Panc1 (cell line): ENCODE results near the gene EYS. TPM values are rescaled to one million over a fixed set of nuclear protein-coding genes. Genes with fewer than 3 reads are reported as not detected.

Experiments
- ATAC-seq: fragments of 200-7000 bp; cut with Tn5 transposase; 2 replicates; pipeline ENCODE4 v1.9.1; 2020; ENCODE audit warnings: mild to moderate bottlenecking, moderate library complexity
- BruUV-seq: library from RNA; stranded (reverse); fragments of 400-500 nt; replicated peaks from 2 replicates; lab custom pipeline; 2021; lab: Mats Ljungman, UMichigan
- CTCF ChIA-PET: fragments of 300-600 bp; sonication (Branson Sonifier 250); formaldehyde crosslinking; loops from one replicate; lab custom pipeline; 2022; ENCODE audit warnings: antibody characterized with exemption; lab: Charles Lee
- POLR2A ChIA-PET: fragments of 300-600 bp; sonication (Branson Sonifier 250); formaldehyde crosslinking; loops from one replicate; lab custom pipeline; 2022; ENCODE audit warnings: antibody characterized with exemption; lab: Charles Lee
- DNase-seq: peaks from one replicate; pipeline ENCODE4 v3.0.0-alpha.2; 2010; ENCODE audit warnings: low read depth, low spot score
- H3K27ac ChIP-seq: 2 replicates; pipeline ENCODE4 v1.5.1; 2011; ENCODE audit warnings: mild to moderate bottlenecking, low read length, inconsistent platforms
- H3K27me3 ChIP-seq: fragments of 200-500 bp; sonication (Bioruptor generic); 2 replicates; pipeline ENCODE4 v1.6.0; 2014; ENCODE audit warnings: low read length, inconsistent platforms; ENCODE audit not compliant: control insufficient read depth, insufficient read depth
- H3K36me3 ChIP-seq: fragments of 200-500 bp; sonication (Bioruptor generic); 2 replicates; pipeline ENCODE4 v1.5.1; 2014; ENCODE audit warnings: inconsistent platforms, mild to moderate bottlenecking, low read length, moderate library complexity; ENCODE audit not compliant: control insufficient read depth, insufficient read depth
- H3K4me1 ChIP-seq: 2 replicates; pipeline ENCODE4 v1.5.1; 2011; ENCODE audit warnings: inconsistent platforms, mild to moderate bottlenecking, low read length, moderate library complexity; ENCODE audit not compliant: control insufficient read depth, insufficient read depth
- H3K4me3 ChIP-seq, 2 experiments: 2 replicates each; pipeline ENCODE4 v1.5.1; 2011 to 2012; ENCODE audit warnings: low read depth in 2 of 2, low read length in 2 of 2, mild to moderate bottlenecking in 2 of 2, inconsistent platforms in 1 of 2, moderate library complexity in 1 of 2
- H3K9me3 ChIP-seq: fragments of 200-500 bp; sonication (Bioruptor generic); 2 replicates; pipeline ENCODE4 v1.5.1; 2014; ENCODE audit warnings: low read depth, mild to moderate bottlenecking, inconsistent platforms, low read length, moderate library complexity; ENCODE audit not compliant: control insufficient read depth, insufficient read depth
- POLR2AphosphoS5 ChIP-seq: IDR thresholded peaks from 2 replicates; pipeline ENCODE4 v1.6.1; 2012; ENCODE audit warnings: mild to moderate bottlenecking, low read depth, low read length, moderate library complexity
- SIN3A ChIP-seq: IDR thresholded peaks from 2 replicates; pipeline ENCODE4 v1.6.1; 2012; ENCODE audit warnings: low read depth, mild to moderate bottlenecking, low read length, moderate library complexity, borderline replicate concordance; ENCODE audit not compliant: insufficient read depth
- TCF7L2 ChIP-seq: IDR thresholded peaks from 2 replicates; pipeline ENCODE4 v1.6.1; 2011; ENCODE audit warnings: mild to moderate bottlenecking, low read depth, low read length, inconsistent platforms
- in situ Hi-C: cut with HindIII; loops from 2 replicates; pipeline ENCODE4 v1.10.0; 2016; ENCODE audit warnings: low sequenced_read_pairs, low pct_unique_long_range_greater_than_20kb
- intact Hi-C: fragments of 100-400 bp; cut with micrococcal nuclease; formaldehyde crosslinking; loops from one replicate; pipeline ENCODE4 v1.10.0; 2022; ENCODE audit not compliant: unreplicated experiment
- total RNA-seq: library from RNA; stranded (reverse); gene quantifications from one replicate; pipeline ENCODE4 v1.2.1, GENCODE V29; 2021; ENCODE audit not compliant: unreplicated experiment
- TF ChIP-seq, protein P1 (sequence below), 2 experiments: IDR thresholded peaks; 2 replicates each; pipeline ENCODE4 v1.6.1; 2011 to 2012; ENCODE audit warnings: low read depth in 2 of 2, control low read depth in 1 of 2, low read length in 1 of 2, mild to moderate bottlenecking in 1 of 2, moderate library complexity in 1 of 2; ENCODE audit not compliant: insufficient read depth in 1 of 2
- TF ChIP-seq, protein P2 (sequence below): fragments of 450-650 bp; IDR thresholded peaks from 2 replicates; pipeline ENCODE4 v1.5.1; 2017; ENCODE audit warnings: mild to moderate bottlenecking

EYS gene
- total RNA-seq, 1 experiment from 2014 or later, result not detected

DNA sequence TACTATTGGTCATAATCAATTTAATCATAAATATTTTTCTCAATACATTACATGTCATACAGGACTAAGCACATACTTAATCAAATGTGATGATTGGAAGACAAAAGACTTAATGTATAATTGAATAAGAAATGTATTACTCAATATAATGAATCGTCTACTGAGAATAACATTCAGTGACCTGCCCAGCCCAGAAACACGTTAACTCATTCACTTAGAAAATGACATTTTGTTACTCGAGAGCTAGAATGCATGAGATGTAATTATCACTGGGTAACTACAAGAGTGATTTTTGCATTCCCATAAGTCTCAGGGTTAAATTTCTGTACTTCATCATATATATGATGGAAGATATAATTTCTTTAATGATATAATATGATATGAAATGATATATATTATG lies 444.8 kb downstream of the EYS start:
- Histone ChIP-seq H3K9me3 (no peaks in the 10 kb centered on the region; the same call in 1 of the 2 replicates), H3K27ac (no peak overlapping the region), H3K4me1 (no peaks in the 10 kb centered on the region), H3K4me3 (no peak overlapping the region), H3K36me3 (no peaks in the 10 kb centered on the region), H3K27me3 (no peaks in the 10 kb centered on the region)
- CTCF ChIA-PET, result no interaction called here
- in situ Hi-C loops, result no loop called here
- TF ChIP-seq TCF7L2, result no peak
- TF ChIP-seq, protein P1, sequence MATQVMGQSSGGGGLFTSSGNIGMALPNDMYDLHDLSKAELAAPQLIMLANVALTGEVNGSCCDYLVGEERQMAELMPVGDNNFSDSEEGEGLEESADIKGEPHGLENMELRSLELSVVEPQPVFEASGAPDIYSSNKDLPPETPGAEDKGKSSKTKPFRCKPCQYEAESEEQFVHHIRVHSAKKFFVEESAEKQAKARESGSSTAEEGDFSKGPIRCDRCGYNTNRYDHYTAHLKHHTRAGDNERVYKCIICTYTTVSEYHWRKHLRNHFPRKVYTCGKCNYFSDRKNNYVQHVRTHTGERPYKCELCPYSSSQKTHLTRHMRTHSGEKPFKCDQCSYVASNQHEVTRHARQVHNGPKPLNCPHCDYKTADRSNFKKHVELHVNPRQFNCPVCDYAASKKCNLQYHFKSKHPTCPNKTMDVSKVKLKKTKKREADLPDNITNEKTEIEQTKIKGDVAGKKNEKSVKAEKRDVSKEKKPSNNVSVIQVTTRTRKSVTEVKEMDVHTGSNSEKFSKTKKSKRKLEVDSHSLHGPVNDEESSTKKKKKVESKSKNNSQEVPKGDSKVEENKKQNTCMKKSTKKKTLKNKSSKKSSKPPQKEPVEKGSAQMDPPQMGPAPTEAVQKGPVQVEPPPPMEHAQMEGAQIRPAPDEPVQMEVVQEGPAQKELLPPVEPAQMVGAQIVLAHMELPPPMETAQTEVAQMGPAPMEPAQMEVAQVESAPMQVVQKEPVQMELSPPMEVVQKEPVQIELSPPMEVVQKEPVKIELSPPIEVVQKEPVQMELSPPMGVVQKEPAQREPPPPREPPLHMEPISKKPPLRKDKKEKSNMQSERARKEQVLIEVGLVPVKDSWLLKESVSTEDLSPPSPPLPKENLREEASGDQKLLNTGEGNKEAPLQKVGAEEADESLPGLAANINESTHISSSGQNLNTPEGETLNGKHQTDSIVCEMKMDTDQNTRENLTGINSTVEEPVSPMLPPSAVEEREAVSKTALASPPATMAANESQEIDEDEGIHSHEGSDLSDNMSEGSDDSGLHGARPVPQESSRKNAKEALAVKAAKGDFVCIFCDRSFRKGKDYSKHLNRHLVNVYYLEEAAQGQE (IDR thresholded peaks at IDR 0.05; ENCODE audit: insufficient read depth in 1 of 2, low read depth in 2 of 2, low read length in 1 of 2), result no peak
- no TSS peak for BruUV-seq
- DNase-seq, result no peak
- POLR2A ChIA-PET, result no interaction called here
- intact Hi-C loops, result no loop called here
- no peak for ATAC-seq

DNA sequence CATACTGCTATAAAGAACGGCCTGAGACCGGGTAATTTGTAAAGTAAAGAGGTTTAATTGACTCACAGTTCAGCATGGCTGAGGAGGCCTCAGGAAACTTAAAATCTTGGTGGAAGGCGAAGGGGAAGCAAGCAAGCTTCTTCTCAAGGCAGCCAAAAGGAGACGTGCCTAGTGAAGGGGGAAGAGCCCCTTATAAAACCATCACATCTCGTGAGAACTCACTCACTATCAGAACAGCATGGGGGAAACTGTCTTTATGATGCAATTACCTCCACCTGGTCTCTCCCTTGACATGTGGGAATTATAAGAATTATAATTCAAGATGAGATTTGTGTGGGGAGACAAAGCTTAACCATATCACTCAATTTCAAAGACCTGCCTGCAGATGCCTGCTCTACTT lies 447.0 kb downstream of the EYS start:
- Histone ChIP-seq H3K27me3 (no peaks in the 10 kb centered on the region), H3K4me1 (no peaks in the 10 kb centered on the region), H3K36me3 (no peaks in the 10 kb centered on the region), H3K9me3 (no peaks in the 10 kb centered on the region), H3K27ac (no peak overlapping the region), H3K4me3 (no peak overlapping the region)
- TF ChIP-seq, protein P1 (IDR thresholded peaks at IDR 0.05; ENCODE audit: insufficient read depth in 1 of 2, low read depth in 2 of 2, low read length in 1 of 2), result no peak
- ATAC-seq (no peak), DNase-seq (no peak)
- ChIA-PET POLR2A (no interaction called here), CTCF (no interaction called here)
- BruUV-seq, result no TSS peak
- intact Hi-C loops (no loop called here), in situ Hi-C loops (no loop called here)

DNA sequence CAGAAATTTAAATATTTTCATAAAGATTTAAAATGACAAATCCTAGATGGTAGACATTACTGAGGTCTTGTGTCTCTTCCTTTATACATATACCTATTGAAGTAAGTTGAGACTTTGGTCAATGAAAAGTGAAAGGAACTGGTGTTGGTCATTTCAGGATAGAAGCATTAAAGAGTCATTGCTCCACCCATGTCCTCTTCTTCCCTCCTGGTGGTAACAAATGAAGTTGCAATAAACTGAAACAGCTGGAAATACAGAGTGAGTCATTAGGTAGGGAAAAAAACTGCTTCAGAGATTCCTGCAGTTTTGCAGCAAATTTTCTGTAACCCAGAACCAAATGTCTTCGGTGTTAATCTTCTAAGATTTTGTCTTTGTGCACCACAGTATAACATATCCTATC lies 448.0 kb downstream of the EYS start:
- TF ChIP-seq SIN3A (no peak), POLR2AphosphoS5 (no peak), TCF7L2 (no peak)
- TF ChIP-seq, protein P1 (IDR thresholded peaks at IDR 0.05; ENCODE audit: insufficient read depth in 1 of 2, low read depth in 2 of 2, low read length in 1 of 2), result no peak
- TF ChIP-seq, protein P2, sequence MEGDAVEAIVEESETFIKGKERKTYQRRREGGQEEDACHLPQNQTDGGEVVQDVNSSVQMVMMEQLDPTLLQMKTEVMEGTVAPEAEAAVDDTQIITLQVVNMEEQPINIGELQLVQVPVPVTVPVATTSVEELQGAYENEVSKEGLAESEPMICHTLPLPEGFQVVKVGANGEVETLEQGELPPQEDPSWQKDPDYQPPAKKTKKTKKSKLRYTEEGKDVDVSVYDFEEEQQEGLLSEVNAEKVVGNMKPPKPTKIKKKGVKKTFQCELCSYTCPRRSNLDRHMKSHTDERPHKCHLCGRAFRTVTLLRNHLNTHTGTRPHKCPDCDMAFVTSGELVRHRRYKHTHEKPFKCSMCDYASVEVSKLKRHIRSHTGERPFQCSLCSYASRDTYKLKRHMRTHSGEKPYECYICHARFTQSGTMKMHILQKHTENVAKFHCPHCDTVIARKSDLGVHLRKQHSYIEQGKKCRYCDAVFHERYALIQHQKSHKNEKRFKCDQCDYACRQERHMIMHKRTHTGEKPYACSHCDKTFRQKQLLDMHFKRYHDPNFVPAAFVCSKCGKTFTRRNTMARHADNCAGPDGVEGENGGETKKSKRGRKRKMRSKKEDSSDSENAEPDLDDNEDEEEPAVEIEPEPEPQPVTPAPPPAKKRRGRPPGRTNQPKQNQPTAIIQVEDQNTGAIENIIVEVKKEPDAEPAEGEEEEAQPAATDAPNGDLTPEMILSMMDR, result no peak
- Histone ChIP-seq H3K9me3 (0 out of 2 replicates have a peak, but pooled peaks cover under 1% of the 10 kb centered on the region), H3K27me3 (no peaks in the 10 kb centered on the region), H3K4me3 (no peak overlapping the region), H3K4me1 (no peaks in the 10 kb centered on the region), H3K27ac (no peak overlapping the region), H3K36me3 (no peaks in the 10 kb centered on the region)
- no TSS peak for BruUV-seq
- ChIA-PET POLR2A (interaction anchor here (0.6 kb wide), 1 partner anchor 125 kb away, joined by 4 read pairs; no protein-coding TSS in a partner anchor), CTCF (no interaction called here)
- in situ Hi-C loops, result no loop called here
- ATAC-seq, result no peak
- no peak for DNase-seq
- intact Hi-C loops, result no loop called here
